H1 (cell line): ENCODE data around the gene ABHD17B. TPM values are rescaled to one million over a fixed set of nuclear protein-coding genes. Genes with fewer than 3 reads are reported as not detected.

Source experiments
- CTCF ChIA-PET: fragments of 300-600 bp; sonication (Branson Sonifier 250); formaldehyde crosslinking; loops from one replicate; lab custom pipeline; 2021; ENCODE audit not compliant: partially characterized antibody; lab: Charles Lee
- POLR2A ChIA-PET: fragments of 300-600 bp; sonication (Branson Sonifier 250); formaldehyde crosslinking; loops from one replicate; lab custom pipeline; 2021; ENCODE audit warnings: inconsistent platforms; ENCODE audit not compliant: partially characterized antibody; lab: Charles Lee
- DNase-seq, 2 experiments: peaks; one replicate each; pipeline versions ENCODE4 v3.0.0 to v3.0.0-alpha.2; 2010 to 2022; ENCODE audit warnings: low spot score in 2 of 2, low read depth in 1 of 2, mixed read lengths in 1 of 2
- FAIRE-seq: peaks from 2 replicates; lab custom pipeline; 2011; peaks lifted over from hg19 to GRCh38; lab: Jason Lieb, UNC
- H2AFZ ChIP-seq: 2 replicates; pipeline ENCODE4 v1.8.1; 2012; ENCODE audit warnings: low read length, inconsistent platforms
- H2AK5ac ChIP-seq: 2 replicates; pipeline ENCODE4 v1.6.1; 2013; ENCODE audit warnings: low read depth, low read length
- H2BK120ac ChIP-seq: replicated peaks from 2 replicates; pipeline ENCODE3; 2013; ENCODE audit warnings: low read depth, low read length, inconsistent platforms
- H2BK12ac ChIP-seq: 2 replicates; pipeline ENCODE4 v1.6.1; 2013; ENCODE audit warnings: low read depth, low read length
- H2BK15ac ChIP-seq: 2 replicates; pipeline ENCODE4 v1.6.1; 2013; ENCODE audit warnings: low read length
- H2BK20ac ChIP-seq: 2 replicates; pipeline ENCODE4 v1.6.1; 2013; ENCODE audit warnings: low read length
- H2BK5ac ChIP-seq: 2 replicates; pipeline ENCODE4 v1.6.1; 2013; ENCODE audit warnings: low read depth, low read length
- H3K14ac ChIP-seq: 2 replicates; pipeline ENCODE4 v1.6.1; 2013; ENCODE audit warnings: inconsistent platforms; ENCODE audit not compliant: insufficient read length
- H3K18ac ChIP-seq: 2 replicates; pipeline ENCODE4 v1.6.1; 2013; ENCODE audit warnings: low read length; ENCODE audit errors: extremely low read depth
- H3K23ac ChIP-seq: 2 replicates; pipeline ENCODE4 v1.6.1; 2013; ENCODE audit warnings: inconsistent platforms; ENCODE audit not compliant: insufficient read length
- H3K23me2 ChIP-seq: 2 replicates; pipeline ENCODE4 v1.6.1; 2013; ENCODE audit warnings: low read depth, low read length
- H3K27ac ChIP-seq: 2 replicates; pipeline ENCODE4 v1.6.1; 2011; ENCODE audit warnings: low read depth, low read length, inconsistent platforms
- H3K27me3 ChIP-seq, 4 experiments: replicated peaks in 1 of 4; 1 replicate in 1 of 4; 2 replicates in 3 of 4; pipeline versions ENCODE4 v1.6.1 to v1.8.1; 2011 to 2013; ENCODE audit warnings: low read length in 3 of 4, mild to moderate bottlenecking in 3 of 4, inconsistent platforms in 2 of 4, mixed read lengths in 2 of 4, moderate library complexity in 1 of 4; ENCODE audit not compliant: control insufficient read depth in 3 of 4, insufficient read depth in 3 of 4; ENCODE audit errors: extremely low read depth in 1 of 4
- H3K36me3 ChIP-seq, 4 experiments: 2 replicates each; pipeline versions ENCODE4 v1.6.1 to v1.8.1; 2011 to 2013; ENCODE audit warnings: mild to moderate bottlenecking in 4 of 4, low read length in 3 of 4, moderate library complexity in 2 of 4, control low read depth in 1 of 4, inconsistent platforms in 1 of 4; ENCODE audit not compliant: insufficient read depth in 4 of 4, control insufficient read depth in 2 of 4
- H3K4ac ChIP-seq: replicated peaks from 2 replicates; pipeline ENCODE3; 2013; ENCODE audit warnings: low read length, low read depth, mixed read lengths, inconsistent platforms; ENCODE audit not compliant: insufficient read length
- H3K4me1 ChIP-seq, 4 experiments: replicated peaks in 1 of 4; 1 replicate in 1 of 4; 2 replicates in 3 of 4; pipeline versions ENCODE4 v1.6.1 to v1.8.1; 2011 to 2013; ENCODE audit warnings: low read length in 3 of 4, inconsistent platforms in 2 of 4, mixed read lengths in 1 of 4; ENCODE audit not compliant: insufficient read depth in 4 of 4, control insufficient read depth in 3 of 4
- H3K4me2 ChIP-seq, 2 experiments: 2 replicates each; pipeline versions ENCODE4 v1.6.1 to v1.8.1; 2011 to 2013; ENCODE audit warnings: low read depth in 2 of 2, low read length in 2 of 2, control low read depth in 1 of 2, inconsistent platforms in 1 of 2, mild to moderate bottlenecking in 1 of 2; ENCODE audit not compliant: insufficient read depth in 1 of 2
- H3K4me3 ChIP-seq, 4 experiments: fragments of 200-600, 300-600 bp in 1 of 4; sonication (generic), shearing (Covaris generic), sonication (Bioruptor Twin) in 1 of 4; 2 replicates each; pipeline versions ENCODE4 v1.5.1 to v1.8.1; 2011 to 2016; ENCODE audit warnings: low read length in 4 of 4, low read depth in 3 of 4, control low read depth in 2 of 4, inconsistent platforms in 2 of 4, mild to moderate bottlenecking in 2 of 4, mixed read lengths in 1 of 4, moderate library complexity in 1 of 4; ENCODE audit not compliant: insufficient read depth in 2 of 4; ENCODE audit errors: extremely low read depth in 1 of 4
- H3K56ac ChIP-seq: replicated peaks from 2 replicates; pipeline ENCODE3; 2013; ENCODE audit warnings: low read depth, mild to moderate bottlenecking, mixed read lengths, low read length, inconsistent platforms; ENCODE audit not compliant: insufficient read length
- H3K79me1 ChIP-seq: 2 replicates; pipeline ENCODE4 v1.6.1; 2013; ENCODE audit warnings: low read depth, low read length, control low read depth
- H3K79me2 ChIP-seq, 2 experiments: 2 replicates each; pipeline versions ENCODE4 v1.6.1 to v1.8.1; 2012 to 2013; ENCODE audit warnings: low read length in 2 of 2, mild to moderate bottlenecking in 2 of 2, inconsistent platforms in 1 of 2; ENCODE audit not compliant: insufficient read depth in 2 of 2, control insufficient read depth in 1 of 2
- H3K9ac ChIP-seq, 4 experiments: replicated peaks in 1 of 4; 1 replicate in 1 of 4; 2 replicates in 3 of 4; pipeline versions ENCODE4 v1.6.1 to v1.8.1; 2011 to 2013; ENCODE audit warnings: low read depth in 3 of 4, low read length in 3 of 4, control low read depth in 2 of 4, mild to moderate bottlenecking in 2 of 4, moderate library complexity in 2 of 4, inconsistent platforms in 1 of 4; ENCODE audit errors: extremely low read depth in 1 of 4
- H3K9me3 ChIP-seq, 2 experiments: 2 replicates each; pipeline versions ENCODE4 v1.6.1 to v1.8.1; 2012 to 2013; ENCODE audit warnings: mild to moderate bottlenecking in 2 of 2, moderate library complexity in 2 of 2, control low read depth in 1 of 2, inconsistent platforms in 1 of 2, low read depth in 1 of 2, low read length in 1 of 2, mixed read lengths in 1 of 2; ENCODE audit not compliant: insufficient read depth in 2 of 2
- H4K20me1 ChIP-seq, 2 experiments: replicated peaks in 1 of 2; 2 replicates each; pipeline versions ENCODE3 to v1.8.1; 2011 to 2013; ENCODE audit warnings: inconsistent platforms in 2 of 2, low read length in 2 of 2, mild to moderate bottlenecking in 1 of 2; ENCODE audit not compliant: insufficient read depth in 2 of 2, control insufficient read depth in 1 of 2
- H4K5ac ChIP-seq: 2 replicates; pipeline ENCODE4 v1.6.1; 2013; ENCODE audit warnings: low read length, low read depth, mixed read lengths, inconsistent platforms; ENCODE audit not compliant: insufficient read length
- H4K8ac ChIP-seq: 2 replicates; pipeline ENCODE4 v1.8.0; 2013; ENCODE audit warnings: mild to moderate bottlenecking, moderate library complexity, low read length, inconsistent platforms; ENCODE audit not compliant: insufficient read depth; ENCODE audit errors: extremely low read depth
- H4K91ac ChIP-seq: replicated peaks from 2 replicates; pipeline ENCODE3; 2013; ENCODE audit warnings: low read length, mixed read lengths, inconsistent platforms; ENCODE audit not compliant: insufficient read length
- BRCA1 ChIP-seq: IDR thresholded peaks from 2 replicates; pipeline ENCODE4 v1.6.1; 2012; ENCODE audit warnings: low read depth, low read length, improper control_type of control experiment
- CTBP2 ChIP-seq: IDR thresholded peaks from 2 replicates; pipeline ENCODE4 v1.7.0; 2011; ENCODE audit warnings: borderline replicate concordance, mild to moderate bottlenecking, moderate library complexity, mixed read lengths, low read length; ENCODE audit not compliant: insufficient read depth, insufficient read length
- EZH2 ChIP-seq: fragments of 200-600 bp; sonication (generic); IDR thresholded peaks from 2 replicates; pipeline ENCODE4 v1.7.1; 2012; ENCODE audit warnings: low read depth, mild to moderate bottlenecking, moderate library complexity, low read length, inconsistent platforms; ENCODE audit not compliant: severe bottlenecking
- HDAC2 ChIP-seq, 2 experiments: fragments of 300-600 bp in 1 of 2; sonication (generic) in 1 of 2; IDR thresholded peaks; 2 replicates each; pipeline ENCODE4 v1.6.1; 2011 to 2012; ENCODE audit warnings: low read depth in 2 of 2, low read length in 2 of 2, mild to moderate bottlenecking in 2 of 2, moderate library complexity in 2 of 2, borderline replicate concordance in 1 of 2, inconsistent platforms in 1 of 2
- HDAC6 ChIP-seq: IDR thresholded peaks from one replicate; pipeline ENCODE4 v1.7.1; 2012; ENCODE audit warnings: low read depth, mild to moderate bottlenecking, inconsistent platforms, low read length, moderate library complexity
- POLR2AphosphoS5 ChIP-seq: IDR thresholded peaks from 2 replicates; pipeline ENCODE4 v1.6.1; 2011; ENCODE audit warnings: low read depth, low read length
- RBBP5 ChIP-seq: IDR thresholded peaks from 2 replicates; pipeline ENCODE4 v1.7.1; 2012; ENCODE audit warnings: low read depth, mild to moderate bottlenecking, inconsistent platforms, low read length, moderate library complexity, borderline replicate concordance
- polyA plus RNA-seq, 7 experiments: library from polyadenylated mRNA; depleted of rRNA in 3 of 7; stranded (reverse) in 5 of 7; unstranded in 2 of 7; fragments of >200 nt in 5 of 7; fragments of 200-250 nt in 2 of 7; gene quantifications; 1 replicate in 5 of 7; 2 replicates in 1 of 7; 4 replicates in 1 of 7; pipeline versions ENCODE4 v1.2.1 to v1.2.3, GENCODE V29; 2011 to 2013; ENCODE audit warnings: missing spikeins in 2 of 7, mixed read lengths in 2 of 7
- total RNA-seq: library from RNA; stranded (reverse); fragmentation: NEBNext Ultra II Directional; extraction: Animal tissue kit (Norgen Biotek cat#: 25700); gene quantifications from 2 replicates; pipeline ENCODE4 v1.2.1, GENCODE V29; 2021

The ABHD17B gene
- total and polyA plus RNA-seq, 2 of the 8 experiments (the other 6 are each of a cell fraction or from before 2014, with no cell fraction given) = 37.2 to 60.8 TPM

DNA sequence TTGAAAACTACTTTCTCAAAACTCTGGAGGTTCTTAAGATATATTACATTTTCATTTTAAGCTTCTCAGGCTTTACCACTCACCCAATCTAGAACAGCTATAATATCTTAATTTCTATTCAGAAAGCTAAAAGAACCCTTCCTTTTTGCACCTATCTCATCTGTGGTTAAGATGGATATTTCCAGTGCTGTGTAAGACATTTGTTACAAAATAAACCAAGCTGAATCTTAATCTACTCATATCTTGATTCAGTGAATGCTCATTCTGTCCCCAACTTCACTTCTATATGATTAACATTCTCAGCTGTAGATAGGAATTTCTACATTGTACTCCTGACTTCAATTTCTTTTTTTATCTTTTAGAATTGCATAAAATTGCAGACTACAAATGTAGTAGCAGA, 15.0 kb downstream of the ABHD17B start:
- H3K79me1 ChIP-seq = peaks cover 3% of the 10 kb centered on the region; the same call in 1 of the 2 replicates
- H4K91ac ChIP-seq = no peak overlapping the region
- H3K4me1 ChIP-seq = peaks cover 0 to 5% (median 4%) of the 10 kb centered on the region in 4 experiments; a peak in 5 of 7 replicates
- no peak overlapping the region for H3K23ac ChIP-seq
- no peak overlapping the region for H2AFZ ChIP-seq
- H3K4me3 ChIP-seq = no peak overlapping the region
- no peak overlapping the region for H4K8ac ChIP-seq
- CTCF ChIA-PET = interaction anchor here (0.9 to 1.1 kb wide), 3 partner anchors 11 to 129 kb away, joined by 3 to 5 read pairs (median 3); no protein-coding TSS in a partner anchor
- POLR2A ChIA-PET = interaction anchor here (0.9 to 3.3 kb wide), 2 partner anchors 10 to 15 kb away, joined by 5 to 13 read pairs; partner anchors contain the start of genes ABHD17B and C9orf85
- no peak overlapping the region for H2BK5ac ChIP-seq
- H2BK15ac ChIP-seq = no peak overlapping the region
- no peak overlapping the region for H4K5ac ChIP-seq
- FAIRE-seq (no peak), DNase-seq (no peak)
- H3K79me2 ChIP-seq = peaks cover 35 to 98% of the 10 kb centered on the region in 2 experiments
- peaks cover 13 to 15% of the 10 kb centered on the region in 2 experiments for H4K20me1 ChIP-seq
- H3K56ac ChIP-seq = no peak overlapping the region
- no peak overlapping the region for H3K4ac ChIP-seq
- no peak overlapping the region for H3K27ac ChIP-seq
- no peak overlapping the region for H2BK120ac ChIP-seq
- H3K27me3 ChIP-seq = no peaks in the 10 kb centered on the region
- no peak for TF ChIP-seq BRCA1
- TF ChIP-seq EZH2 = no peak
- no peak for TF ChIP-seq POLR2AphosphoS5
- TF ChIP-seq HDAC6 = no peak
- no peak for TF ChIP-seq CTBP2
- TF ChIP-seq RBBP5 = no peak
- no peak for TF ChIP-seq HDAC2 (IDR thresholded peaks at IDR 0.05; ENCODE audit: borderline replicate concordance in 1 of 2, low read depth in 2 of 2, low read length in 2 of 2)
- H2BK20ac ChIP-seq = no peak overlapping the region
- H2AK5ac ChIP-seq = no peak overlapping the region
- H3K23me2 ChIP-seq = no peaks in the 10 kb centered on the region
- H3K4me2 ChIP-seq = no peak overlapping the region
- no peak overlapping the region for H2BK12ac ChIP-seq
- no peaks in the 10 kb centered on the region for H3K9me3 ChIP-seq
- no peak overlapping the region for H3K9ac ChIP-seq
- no peak overlapping the region for H3K18ac ChIP-seq
- H3K14ac ChIP-seq = no peak overlapping the region
- no peaks in the 10 kb centered on the region; a peak in 1 of 8 replicates for H3K36me3 ChIP-seq
